ENCODE results near the gene MAPK4.

The MAPK4 gene

GRCh38 chr18:50624981-50625380 is 65.1 kb downstream of the MAPK4 start:
- DNase-seq, result no peak

- DNase-seq, result no peak
Measured at GRCh38 chr18:50626317-50626716, 66.4 kb downstream of the MAPK4 start.

- DNase-seq, result no peak
Measured at GRCh38 chr18:50627594-50628532, 68.0 kb downstream of the MAPK4 start.

- DNase-seq, result no peak
Measured at GRCh38 chr18:50628533-50628905, 68.6 kb downstream of the MAPK4 start.

DNA sequence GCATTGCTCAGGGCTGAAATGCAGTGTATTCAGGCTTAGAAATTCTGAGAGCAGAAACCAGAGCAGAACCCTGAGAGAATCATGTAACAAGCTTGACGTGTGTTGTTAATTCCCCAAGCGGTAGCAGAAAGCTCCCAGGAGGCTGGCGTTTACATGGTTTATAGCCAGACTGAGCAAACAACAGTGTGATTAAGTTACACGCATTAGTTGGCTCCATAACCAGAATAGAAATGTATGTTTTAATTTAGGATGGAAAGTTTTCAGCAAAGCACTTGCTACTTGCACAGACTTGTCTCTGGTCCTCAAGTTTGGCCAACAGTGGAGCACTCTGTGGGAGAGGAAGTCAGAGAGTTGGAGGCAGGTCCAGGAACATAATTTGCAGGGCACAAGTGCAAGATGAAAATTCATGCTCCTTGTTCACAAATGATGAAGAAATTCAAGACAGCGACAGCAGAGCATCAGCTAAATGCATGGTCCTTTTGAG is 69.3 kb downstream of the MAPK4 start:
- DNase-seq, result no peak

DNA sequence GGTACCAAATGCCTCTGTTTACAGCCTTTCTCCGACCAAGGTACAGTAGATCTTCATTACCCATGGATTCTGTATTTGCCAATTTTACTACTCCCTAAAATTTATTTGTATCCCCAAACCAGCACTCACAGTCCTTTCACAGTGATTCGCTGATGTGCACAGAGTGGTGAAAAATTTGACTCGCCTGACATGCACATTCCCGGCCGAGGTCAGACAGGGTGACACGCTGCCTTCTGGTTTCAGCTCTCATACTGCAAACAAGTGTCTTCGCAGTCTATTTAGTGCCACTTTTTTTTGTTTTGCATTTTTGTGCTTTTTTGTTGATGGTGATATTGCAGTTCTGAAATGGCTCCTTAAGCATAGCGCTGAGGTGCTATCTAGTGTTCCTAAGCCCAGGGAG is 71.0 kb downstream of the MAPK4 start:
- no peak for DNase-seq

GRCh38 chr18:50632895-50633515 is 73.1 kb downstream of the MAPK4 start:
- no peak for DNase-seq

GRCh38 chr18:50633992-50634391 is 74.1 kb downstream of the MAPK4 start:
- no peak for DNase-seq

- no peak for DNase-seq
Measured at GRCh38 chr18:50636366-50637057, 76.6 kb downstream of the MAPK4 start.

DNA sequence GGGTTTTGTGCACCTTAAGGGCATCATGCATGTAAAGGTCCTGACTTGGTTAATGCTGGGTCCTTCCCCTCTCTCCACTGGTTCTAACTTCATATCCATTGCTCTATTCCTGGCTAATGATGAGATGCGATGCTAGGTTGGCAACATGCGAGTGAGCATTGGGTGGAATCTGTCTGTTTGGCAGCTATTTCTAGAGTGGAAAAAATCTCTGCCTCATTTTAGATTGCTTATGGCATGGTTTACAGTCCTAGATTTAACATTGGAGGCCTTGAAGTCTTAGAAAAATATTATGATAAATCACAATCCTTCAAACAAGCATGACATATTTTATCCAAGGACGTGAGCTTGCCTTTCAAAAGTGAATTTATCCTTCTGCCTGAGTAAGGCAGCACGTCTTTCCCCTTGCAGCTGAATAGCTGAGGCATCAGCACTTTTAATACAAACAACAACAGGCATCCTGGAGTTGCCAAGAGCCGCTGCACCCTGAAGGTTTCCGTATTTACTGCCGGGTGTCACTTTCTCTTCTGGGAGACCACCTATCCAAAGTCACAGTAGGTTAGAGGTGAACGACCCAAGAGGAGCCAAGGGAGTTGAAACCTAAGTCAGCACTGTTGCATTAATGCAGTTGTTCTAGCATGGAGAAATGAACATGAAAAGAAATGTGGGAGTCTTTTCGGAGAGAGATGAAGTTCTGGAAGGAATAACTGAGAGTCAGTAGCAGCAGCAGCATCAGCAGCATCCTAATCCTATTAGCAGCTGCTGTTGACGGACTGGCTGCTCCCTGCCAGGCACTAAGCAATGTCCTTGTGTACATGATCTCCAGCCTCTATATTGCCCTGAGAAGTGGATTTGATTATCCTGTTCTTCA is 78.4 kb downstream of the MAPK4 start:
- peak in 1 of 14 donors; percentile 84 for DNase-seq

GRCh38 chr18:50638884-50639420 is 79.1 kb downstream of the MAPK4 start:
- peak in 1 of 14 donors; percentile 25 for DNase-seq

- DNase-seq, result no peak
Measured at GRCh38 chr18:50639711-50640110, 79.8 kb downstream of the MAPK4 start.

- DNase-seq, result peak in 1 of 14 donors; percentile 75
Measured at GRCh38 chr18:50642439-50642838, 82.6 kb downstream of the MAPK4 start.

DNA sequence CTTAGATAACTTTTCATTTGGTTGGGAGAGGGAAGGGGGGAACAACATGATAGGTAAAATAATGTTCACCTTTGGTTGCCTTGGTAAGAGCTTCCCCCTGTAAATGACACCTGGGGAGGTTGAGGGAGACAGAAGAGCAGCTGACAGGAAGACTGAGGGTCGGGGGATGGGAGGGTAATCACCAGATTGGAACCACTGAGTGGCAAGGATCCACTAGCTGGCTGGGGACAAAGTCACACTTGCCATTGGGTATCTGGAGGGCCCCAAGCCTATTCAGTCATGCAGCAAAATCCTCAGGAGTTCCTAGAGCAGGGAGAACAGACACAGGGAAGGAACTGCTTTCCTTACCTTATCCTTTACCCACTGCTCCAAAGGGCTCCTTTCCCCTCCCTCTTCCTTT is 84.3 kb downstream of the MAPK4 start:
- DNase-seq, result no peak

GRCh38 chr18:50644807-50645206 is 84.9 kb downstream of the MAPK4 start:
- no peak for DNase-seq

DNA sequence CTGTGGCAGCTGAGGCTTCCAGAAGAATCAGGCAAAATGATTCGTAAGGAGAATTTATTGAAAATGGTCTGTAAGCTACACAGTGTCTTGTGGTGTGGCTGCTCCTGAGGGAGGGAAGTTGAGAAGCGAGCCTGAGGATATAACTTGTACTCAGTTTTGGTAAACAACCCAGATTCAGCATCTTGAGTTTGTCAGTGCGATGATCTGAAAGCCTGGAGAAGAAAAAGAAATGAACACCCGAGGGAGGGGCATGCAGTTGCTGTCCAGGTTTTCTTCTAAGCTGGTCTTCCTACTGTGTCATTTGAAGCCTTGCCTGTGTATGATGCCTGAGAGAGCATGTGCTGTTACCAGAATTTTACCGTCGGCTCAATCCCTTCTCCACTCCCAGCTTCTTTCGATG is 87.3 kb downstream of the MAPK4 start:
- no peak for DNase-seq

GRCh38 chr18:50647792-50648191 is 87.9 kb downstream of the MAPK4 start:
- DNase-seq, result no peak

GRCh38 chr18:50649821-50650220 is 89.9 kb downstream of the MAPK4 start:
- peak in 8 of 14 donors; percentile 24 to 79 (median 61) for DNase-seq

- no peak for DNase-seq
Measured at GRCh38 chr18:50651334-50651733, 91.4 kb downstream of the MAPK4 start.

- DNase-seq, result no peak
Measured at GRCh38 chr18:50653402-50654093, 93.7 kb downstream of the MAPK4 start.

- no peak for DNase-seq
Measured at GRCh38 chr18:50654211-50654610, 94.3 kb downstream of the MAPK4 start.
